ENCODE results near the gene SLC35D1. TPM values are rescaled to one million over a fixed set of nuclear protein-coding genes. Genes with fewer than 3 reads are reported as not detected.

Gene SLC35D1
- total RNA-seq, 2 donors from 2014 or later = 48.1 to 75.9 TPM

DNA sequence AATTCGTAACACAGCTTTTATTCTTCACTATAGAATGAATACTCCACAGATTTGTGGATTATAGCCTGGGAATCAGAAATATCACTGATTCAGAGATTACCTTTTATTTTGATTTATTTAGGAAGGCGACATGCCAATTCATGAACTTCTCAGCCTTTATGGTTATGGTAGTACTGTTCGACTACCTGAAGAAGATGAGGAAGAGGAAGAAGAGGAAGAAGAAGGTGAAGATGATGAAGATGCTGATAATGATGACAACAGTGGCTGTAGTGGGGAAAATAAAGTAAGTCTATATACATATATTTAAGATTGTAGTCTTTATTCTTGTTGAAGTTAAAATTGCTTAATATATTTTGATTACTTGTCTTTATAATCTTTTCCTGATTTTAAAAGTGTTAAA is 96.0 kb downstream of the SLC35D1 start:
- Histone ChIP-seq H3K9me3 (no peaks in the 10 kb centered on the region), H3K9ac (ENCODE audit: low read depth in 2 of 2, low read length in 2 of 2) (no peak overlapping the region), H3K4me3 (no peak overlapping the region), H3K4me1 (no peaks in the 10 kb centered on the region), H3K27ac (no peak overlapping the region), H3K27me3 (no peaks in the 10 kb centered on the region), H3K36me3 (no peaks in the 10 kb centered on the region)
- no peak for TF ChIP-seq CTCF (IDR thresholded peaks at IDR 0.05)
- intact Hi-C loops (cut with DNase I) = no loop called here
- no peak for DNase-seq

DNA sequence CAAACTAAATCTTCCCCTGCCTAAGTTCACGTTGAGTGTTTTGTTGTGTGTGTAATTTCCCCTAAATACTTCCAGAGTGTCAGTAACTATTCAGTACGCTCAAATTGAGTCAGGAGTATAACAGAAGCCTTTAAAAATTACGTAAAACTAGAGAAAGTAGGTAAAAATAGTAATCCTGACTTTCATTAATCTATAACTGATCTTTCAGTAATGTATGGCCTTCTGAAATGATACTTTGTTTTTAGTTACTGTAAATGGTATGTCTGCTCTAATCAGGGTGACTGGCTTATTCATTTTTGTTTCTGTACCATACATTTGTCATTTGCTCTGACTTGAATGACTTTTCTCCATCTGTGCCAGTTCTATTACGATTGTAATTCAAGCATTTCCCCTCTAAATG is 99.7 kb downstream of the SLC35D1 start:
- no peak for TF ChIP-seq CTCF (IDR thresholded peaks at IDR 0.05)
- H3K27me3 ChIP-seq = no peaks in the 10 kb centered on the region
- no peaks in the 10 kb centered on the region for H3K9me3 ChIP-seq
- no peak overlapping the region for H3K27ac ChIP-seq
- H3K4me3 ChIP-seq = no peak overlapping the region
- intact Hi-C loops (cut with DNase I) = no loop called here
- no peaks in the 10 kb centered on the region for H3K4me1 ChIP-seq
- DNase-seq = no peak
- no peaks in the 10 kb centered on the region for H3K36me3 ChIP-seq
- H3K9ac ChIP-seq (ENCODE audit: low read depth in 2 of 2, low read length in 2 of 2) = no peak overlapping the region

GRCh38 chr1:66951513-66951912 is 102.4 kb downstream of the SLC35D1 start:
- Histone ChIP-seq H3K4me1 (no peaks in the 10 kb centered on the region), H3K27ac (no peak overlapping the region), H3K36me3 (no peaks in the 10 kb centered on the region), H3K27me3 (no peaks in the 10 kb centered on the region), H3K9me3 (no peaks in the 10 kb centered on the region), H3K9ac (ENCODE audit: low read depth in 2 of 2, low read length in 2 of 2) (no peak overlapping the region), H3K4me3 (no peak overlapping the region)
- DNase-seq = no peak
- intact Hi-C loops (cut with DNase I) = no loop called here
- no peak for TF ChIP-seq CTCF (IDR thresholded peaks at IDR 0.05)

Other genes with a start within 250 kb of the SLC35D1 start
- 10 to 100 TPM; 11.4 to 12.8 TPM for gene DNAI4, start 129.3 kb downstream of the SLC35D1 start, total RNA-seq
- gene MIER1, start 129.2 kb downstream of the SLC35D1 start, total RNA-seq = 10 to 100 TPM; 43.1 to 76.8 TPM
- gene C1orf141, start 80.8 kb upstream of the SLC35D1 start, total RNA-seq = not detected
- 1 to 10 TPM; 1.2 to 1.3 TPM for gene IL23R, start 112.3 kb upstream of the SLC35D1 start, total RNA-seq